AG08396 (cell line): ENCODE data around the gene SEMA3C.

ENCODE experiments used
- DNase-seq: peaks from one replicate; pipeline ENCODE4 v3.0.0; 2012; ENCODE audit warnings: low spot score, mixed read lengths

The SEMA3C gene

DNA sequence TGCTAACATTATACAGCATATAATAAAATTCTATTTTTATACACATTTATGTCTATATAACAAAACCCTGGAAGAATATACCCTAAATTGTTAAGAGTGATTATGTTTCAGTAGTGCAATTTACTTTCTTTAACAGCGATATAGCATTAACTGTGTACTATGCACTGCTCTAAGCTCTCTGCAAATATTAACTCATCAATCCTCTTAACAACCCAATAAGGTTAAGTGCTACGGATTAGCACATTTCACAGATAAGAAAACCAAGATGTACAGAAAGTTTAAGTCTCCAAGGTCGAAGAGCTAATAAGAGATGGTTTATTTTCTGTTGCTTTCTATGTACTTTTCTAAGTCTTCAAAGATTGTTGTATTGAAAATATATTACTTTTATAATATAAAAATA, 95.8 kb downstream of the SEMA3C start:
- DNase-seq = no peak

DNA sequence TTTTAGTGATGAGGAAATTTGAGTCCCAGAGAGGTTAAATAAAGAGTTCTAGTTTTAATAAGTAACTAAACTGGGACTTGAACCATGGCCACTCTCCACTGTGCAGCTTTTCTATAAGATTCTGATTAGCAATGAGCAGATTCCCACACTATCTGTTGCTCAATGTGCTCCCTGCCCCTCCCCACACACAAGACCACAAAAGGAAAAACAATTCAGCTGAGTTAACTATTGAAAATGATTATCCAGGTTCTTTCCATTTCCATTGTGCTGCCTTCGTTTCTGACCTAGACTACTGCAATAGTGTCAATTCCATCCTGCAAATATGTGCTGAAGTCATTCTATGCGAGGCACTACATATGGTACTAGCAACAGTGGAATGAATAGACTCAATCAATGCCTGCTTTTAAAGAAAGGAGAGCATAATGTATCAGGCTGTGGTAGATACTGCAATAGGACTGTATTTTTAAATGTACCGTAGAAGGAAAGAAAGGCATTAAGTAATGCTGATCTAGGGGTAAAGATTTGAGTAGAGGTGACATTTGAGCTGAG, 97.0 kb downstream of the SEMA3C start:
- DNase-seq = no peak

DNA sequence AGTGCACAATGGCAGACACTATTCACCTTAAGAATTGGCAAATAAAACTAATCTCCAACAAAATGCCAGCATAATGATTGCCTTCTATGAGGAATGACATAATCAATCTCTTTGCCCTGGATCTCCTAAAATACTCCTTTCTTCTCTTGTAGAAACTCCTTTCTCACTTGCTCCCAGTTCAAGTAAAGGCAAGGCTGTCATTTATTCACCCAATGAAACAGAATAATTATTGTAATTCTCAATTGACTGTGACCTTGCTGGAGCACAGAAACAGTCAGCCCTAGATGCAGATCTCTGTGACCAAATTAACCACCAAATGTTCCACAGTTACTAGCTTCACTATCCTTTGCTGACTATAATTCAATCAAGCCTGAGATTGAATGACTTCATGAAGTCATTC, 99.3 kb downstream of the SEMA3C start:
- no peak for DNase-seq

DNA sequence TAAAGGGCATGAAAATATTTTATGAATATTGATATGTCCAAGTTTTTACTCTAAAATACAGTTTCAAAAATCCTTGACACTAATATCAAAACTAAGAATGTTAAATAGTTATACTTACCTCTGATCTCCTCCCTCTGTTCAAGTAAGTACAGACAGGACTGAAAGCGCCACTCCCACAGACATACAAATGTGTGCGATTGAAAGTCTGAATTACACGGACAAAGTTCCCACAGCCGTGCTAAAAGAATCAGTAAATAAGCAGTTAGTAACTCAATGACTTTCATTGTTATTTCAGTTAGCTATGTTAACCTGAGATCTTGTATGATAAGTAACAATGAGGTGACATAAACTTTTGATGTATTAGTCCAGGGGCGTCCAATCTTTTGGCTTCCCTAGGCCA, 100.7 kb downstream of the SEMA3C start:
- DNase-seq = no peak

DNA sequence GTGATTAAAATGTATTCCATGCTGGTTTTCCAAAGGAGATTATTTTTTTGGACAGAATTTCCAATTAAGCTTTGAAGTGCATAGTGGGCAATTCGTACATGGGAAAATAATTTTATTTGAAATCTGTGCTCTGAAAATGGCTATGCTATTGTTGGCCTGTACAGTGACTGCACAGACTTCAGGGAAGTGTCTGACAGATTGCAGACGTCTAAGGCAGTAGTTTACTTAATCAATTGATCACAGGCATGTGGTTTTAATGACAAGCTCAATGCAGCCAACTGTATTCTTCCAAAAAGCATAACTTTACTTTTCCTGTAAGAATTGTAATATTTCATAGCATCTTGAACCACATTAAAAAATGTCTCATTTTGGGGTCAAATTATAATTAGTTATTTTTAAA, 102.0 kb downstream of the SEMA3C start:
- DNase-seq = no peak

DNA sequence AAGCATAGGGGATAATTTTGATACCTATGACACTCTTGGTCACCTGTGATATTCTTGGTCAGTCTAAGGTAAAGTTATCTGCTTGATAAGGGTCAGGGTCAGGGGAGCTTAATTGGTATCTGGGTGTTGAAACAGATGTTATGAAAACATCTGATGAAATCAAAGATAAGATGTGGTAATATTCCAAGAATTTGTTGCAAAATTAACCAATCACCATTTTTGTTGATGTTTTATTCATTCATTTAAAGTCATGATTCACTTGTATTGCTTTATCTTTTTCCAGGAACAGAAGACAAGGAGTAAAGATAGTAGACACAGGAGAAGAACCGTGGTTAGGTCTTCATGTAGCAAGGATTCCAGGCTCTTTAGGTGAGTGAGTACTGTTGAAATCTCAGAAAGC, 103.1 kb downstream of the SEMA3C start:
- DNase-seq = no peak

DNA sequence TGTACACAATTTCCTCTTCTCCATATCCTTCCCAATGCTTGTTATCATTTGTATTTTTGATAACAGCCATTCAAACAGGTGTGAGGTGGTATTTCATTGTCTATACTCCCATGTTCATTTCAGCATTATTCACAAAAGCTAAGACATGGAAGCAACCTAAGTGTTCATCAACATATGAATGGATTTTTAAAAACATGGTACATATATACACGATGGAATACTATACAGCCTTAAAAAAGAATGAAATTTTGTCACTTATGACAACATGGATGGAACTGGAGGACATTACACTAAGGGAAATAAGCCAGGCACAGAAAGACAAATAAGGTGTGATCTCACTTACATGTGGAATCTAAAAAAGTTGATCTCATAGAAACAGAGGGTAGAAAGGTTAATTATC, 109.3 kb downstream of the SEMA3C start:
- DNase-seq = no peak

DNA sequence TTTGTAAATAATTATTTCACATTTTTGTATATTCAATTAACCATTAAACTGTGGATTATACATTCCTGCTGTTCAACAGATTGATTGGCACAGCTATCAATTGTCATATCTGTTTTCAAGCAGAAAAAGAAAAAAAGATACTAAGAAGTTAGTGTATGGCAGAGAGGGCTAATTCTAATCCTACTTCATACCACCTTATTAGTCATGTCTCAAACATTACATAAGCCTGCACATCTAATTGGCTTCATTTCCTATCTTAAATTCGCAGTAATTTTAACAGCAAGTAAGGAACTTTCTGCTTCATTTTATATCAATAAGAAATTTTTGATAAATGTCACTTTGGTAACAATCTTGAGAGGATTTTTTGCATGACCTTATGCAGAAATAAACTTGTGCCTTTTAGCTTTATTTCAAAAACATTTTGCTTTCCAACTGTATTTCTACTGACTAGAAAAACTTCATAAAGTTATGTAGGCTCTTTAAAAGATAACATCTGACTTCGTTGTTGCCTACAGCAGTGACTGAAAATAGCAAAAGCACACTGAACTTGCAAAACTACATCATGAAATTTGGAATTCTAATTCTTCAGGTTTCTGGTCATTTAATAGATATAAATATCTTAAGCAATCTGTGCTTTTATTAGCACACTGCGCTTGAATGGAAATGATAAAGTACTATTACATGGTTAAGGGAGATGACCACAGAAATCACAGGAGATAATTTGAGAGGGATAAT, 111.5 kb downstream of the SEMA3C start:
- DNase-seq = no peak

DNA sequence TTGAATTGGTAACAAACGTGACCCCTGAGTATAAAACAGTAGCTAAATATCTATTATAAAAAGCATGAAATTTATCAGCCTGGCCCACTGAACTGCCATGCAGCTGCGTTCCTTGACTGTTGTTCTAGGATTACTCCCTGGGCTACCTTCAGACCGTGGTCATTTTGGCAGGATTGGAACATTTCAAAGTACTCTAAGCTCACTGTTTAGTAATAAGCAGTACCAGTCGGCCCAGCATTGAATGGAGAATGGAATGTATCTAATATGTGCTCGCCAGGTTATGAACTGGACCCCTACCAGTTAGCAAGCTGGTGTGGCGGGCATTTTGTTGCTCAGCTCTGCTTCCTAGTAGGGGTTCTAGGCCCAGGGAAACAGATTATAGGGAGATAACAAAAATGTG, 112.2 kb downstream of the SEMA3C start:
- DNase-seq = no peak

DNA sequence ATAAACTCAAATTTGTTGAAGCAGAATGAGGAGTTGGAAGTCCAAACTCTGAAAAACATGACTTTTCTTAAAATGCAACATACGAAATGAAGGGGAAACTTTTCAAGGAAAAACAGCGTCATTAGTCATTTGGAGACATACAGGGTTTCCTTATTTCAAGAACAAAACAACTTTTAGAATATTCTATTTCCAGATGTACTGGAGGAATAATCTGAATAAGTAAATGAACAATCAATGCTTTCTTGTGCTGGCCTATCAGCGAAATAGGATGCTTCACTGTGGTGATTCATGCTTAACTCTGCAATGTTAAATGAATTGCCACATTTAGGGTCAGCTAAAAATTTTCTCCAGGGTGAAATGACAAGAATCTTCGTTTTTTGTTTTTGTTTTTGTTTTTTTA, 114.3 kb downstream of the SEMA3C start:
- no peak for DNase-seq

DNA sequence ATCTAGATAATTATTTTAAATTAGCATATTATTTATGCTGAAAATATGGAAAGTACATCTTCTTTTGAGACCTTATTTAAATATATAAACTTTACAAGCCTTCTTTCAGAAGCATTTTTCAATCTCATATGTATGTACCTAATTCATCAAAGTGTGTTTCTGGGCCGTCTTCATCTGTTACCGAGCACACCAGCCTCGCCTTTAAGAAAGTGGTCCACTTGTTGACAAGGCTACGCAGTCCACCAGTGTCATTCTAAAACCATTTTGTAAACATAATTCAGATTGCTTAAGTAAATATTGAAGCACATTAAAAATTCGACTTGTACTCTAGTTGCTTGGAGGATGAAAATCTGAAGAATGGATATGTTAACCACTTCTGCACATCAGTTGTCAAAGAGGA, 116.3 kb downstream of the SEMA3C start:
- DNase-seq = no peak

DNA sequence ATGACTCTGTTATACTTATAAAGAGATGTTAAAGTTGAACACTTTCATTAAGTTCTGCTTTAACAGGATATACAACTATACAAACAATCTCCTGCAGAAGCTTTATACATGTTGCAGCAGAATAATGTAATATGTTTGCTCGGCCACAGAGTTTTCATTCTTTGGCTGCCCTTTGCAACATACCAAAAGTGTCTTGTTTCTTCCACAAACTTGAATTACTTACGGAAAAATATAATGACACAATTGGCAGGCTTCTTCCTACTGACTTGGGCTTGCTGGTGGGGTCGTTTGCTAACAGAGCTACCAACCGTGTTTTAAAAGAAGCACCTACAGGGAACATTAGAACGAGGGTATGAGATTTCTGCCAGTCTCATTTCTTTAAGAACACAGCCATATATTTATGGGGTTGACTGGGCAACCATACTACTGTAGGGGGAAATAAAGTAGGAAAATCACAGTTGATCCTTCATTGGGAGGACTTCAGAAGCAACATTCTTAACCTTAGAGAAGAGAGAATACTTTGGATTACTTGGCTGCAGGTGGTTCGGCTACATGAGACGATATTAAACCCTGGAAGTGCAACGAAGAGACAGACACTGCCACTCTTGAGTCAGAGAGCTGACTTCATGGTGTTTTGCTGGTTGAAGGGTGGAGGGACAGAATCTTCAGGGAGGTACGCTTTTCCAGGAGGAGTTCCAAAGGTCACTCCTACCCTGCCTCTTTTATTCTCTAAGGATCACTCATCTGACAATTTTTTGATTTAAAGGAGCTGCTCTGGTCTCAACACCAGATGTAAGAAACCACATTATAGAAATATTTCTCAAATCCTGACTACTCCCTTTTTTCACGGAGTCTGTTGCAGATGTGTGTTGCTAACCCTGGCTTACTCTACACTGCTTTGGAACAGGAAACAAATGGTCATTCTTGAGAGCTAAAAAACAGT, 123.9 kb downstream of the SEMA3C start:
- DNase-seq = no peak

DNA sequence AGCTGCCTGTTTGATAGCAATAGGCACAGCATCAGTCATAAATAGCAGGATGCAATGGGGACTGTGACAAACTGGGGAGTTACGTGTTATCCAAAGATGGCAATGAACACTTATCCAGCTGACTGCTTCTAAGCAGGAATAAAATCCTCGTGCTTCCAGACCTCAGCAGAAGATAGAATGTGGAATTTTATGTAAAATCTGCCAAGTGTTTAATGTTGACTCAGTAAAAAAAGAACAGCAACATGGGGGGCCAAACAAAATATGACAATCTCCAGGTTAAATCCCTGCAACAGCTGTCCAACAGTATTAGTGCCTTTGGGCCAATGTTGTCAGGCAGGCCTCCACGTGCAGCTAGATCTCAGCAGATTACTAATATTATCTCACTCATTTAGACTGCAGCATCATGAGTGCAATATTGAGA, 127.3 kb downstream of the SEMA3C start:
- no peak for DNase-seq

DNA sequence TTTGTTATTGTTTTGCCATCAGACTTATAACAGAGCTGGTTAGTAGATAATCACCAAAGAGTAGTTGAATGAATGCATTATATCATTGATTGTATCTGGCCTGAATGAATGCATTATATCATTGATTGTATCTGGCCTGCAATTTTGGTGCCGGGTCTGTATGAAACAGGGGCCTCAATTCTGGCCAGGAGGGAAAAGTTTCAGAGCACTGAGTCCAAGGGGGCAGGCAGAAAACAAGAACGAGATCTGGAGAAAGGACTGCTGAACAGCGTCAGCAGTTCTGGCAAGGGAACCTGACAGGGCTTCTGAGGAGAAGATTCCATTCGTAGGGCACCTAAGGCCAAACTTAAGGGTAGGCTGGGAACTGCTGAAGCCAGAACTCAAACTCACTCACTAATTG, 128.0 kb downstream of the SEMA3C start:
- no peak for DNase-seq

DNA sequence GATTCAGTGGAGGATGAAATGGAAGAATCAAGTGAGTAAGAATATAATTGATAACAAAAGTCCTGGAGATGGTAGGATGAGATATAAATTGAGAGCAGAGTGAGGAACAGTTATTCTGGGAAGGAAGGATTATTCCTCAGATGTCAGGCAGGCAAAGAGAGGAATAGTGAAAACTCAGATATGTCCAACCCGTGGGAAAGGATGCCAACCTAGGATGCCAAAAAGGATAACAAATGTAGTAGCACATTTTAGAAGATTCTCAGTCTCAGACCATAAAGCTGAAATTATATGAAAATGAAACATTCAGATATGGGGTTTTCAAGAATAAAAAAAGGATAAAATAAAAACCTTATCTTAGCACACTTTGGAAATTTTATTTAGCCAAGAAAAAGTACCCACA, 131.1 kb downstream of the SEMA3C start:
- no peak for DNase-seq

DNA sequence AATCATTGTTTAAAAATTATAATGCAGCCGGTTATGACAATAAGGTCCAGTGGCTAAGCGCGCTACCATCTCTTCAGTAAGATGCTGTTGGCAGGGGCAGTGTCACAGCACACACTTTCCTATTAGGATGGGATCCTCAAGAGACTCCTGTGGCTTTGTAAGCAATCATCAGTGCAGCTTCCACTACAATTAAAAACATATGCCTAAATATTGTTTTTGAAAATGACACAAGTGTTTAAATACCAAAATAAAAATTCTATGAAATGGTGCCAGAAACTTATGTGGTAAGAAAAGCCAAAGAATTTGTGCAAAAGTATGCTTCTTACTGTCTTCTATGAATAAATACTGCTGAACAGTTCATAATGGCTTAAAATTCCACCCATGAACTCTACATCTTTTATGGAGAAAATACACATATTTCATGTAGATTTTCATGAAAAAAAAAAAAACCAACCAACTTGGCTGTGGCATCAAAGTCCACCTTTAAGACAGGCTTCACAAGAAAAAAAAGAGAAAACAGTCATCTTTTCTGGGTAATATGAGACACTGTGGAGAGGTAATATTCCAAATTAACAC, 132.8 kb downstream of the SEMA3C start:
- DNase-seq = no peak

DNA sequence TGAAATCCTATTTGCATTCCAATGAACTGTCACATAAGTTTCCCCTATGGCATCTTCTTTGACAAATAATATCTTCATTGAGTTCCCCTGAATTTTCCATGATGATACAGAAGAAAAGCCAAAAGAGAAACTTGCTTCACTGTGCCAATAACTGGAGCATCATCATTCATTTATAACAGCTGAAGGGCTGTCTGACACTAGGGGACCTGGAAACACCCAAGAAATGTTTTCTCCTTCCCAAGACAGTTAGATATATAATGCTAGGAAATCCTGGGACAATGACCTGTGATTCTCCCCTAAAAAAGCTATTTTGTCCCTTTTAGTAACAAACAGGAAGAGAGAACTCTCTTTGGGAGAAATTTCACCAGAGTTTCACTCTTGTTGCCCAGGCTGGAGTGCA, 133.6 kb downstream of the SEMA3C start:
- DNase-seq = no peak

DNA sequence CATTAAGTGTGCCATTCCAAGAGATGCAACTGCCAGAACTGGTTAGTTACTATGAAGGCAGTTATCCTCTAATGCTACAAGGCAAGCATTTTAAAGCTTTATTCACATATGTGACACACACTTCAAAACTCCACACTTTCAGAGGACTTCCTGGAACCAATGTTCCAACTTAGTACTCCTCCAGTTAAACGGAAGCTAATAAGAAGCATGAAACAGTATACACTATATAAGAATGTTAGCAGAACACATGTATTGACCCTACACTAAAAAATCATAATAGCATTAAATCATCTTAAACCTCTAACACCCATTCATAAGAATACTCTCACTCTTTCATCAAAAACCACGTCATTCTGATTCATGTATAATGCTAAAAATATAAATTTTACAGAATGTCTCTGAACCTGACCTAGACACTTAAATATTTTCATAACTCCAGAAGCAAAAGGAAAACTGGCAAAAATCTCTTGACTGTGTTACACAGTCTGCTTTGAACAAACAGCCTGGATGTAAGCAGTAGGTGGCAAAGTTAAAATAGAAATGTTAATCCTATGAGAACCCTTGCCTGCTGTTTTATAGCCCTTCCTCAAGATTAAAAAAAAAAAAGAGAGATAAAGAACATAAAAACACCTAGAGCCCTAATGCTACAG, 135.0 kb downstream of the SEMA3C start:
- DNase-seq = no peak

DNA sequence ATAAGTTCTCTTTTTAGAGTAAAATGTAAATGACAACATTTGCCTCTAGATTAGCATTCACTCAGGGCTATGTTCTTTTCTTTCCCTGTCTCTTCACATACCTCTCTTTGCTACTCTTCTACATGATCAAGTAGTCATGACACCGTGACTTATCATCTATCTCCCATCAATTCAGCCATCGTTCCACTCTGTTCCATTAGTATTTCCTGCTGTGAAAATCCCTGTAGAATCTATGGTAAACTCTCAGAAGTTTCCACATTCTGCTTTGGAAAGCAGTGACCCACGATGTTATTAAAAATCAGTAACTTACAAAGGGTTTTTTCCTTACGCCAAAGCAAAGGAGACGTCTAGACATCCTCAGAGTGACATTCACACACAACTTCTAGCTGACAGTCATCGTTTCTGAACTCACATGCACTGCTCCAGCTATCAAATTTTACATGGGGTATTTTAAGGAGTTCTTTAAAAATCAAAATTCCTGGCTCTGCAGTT, 135.6 kb downstream of the SEMA3C start:
- no peak for DNase-seq

DNA sequence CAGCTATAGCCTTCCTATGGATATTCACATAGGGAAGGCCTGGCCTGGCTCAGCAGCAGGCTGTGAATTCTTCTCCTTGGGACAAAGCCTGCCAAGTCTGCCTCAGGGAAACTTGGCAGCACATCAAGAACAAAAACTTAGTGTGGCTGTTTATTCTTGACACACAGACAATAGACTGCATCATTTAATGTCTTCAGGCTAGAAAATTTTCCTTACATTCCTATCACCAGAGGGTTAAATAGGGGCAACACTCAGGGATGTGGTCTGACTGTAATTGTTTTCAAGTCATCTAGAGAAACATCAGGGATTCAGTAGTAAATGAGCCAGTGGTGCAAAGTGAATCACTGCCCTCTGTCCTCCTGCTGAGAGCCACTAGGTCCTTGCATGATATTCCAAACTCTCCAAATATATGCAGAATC, 137.3 kb downstream of the SEMA3C start:
- peak; percentile 27 for DNase-seq

DNA sequence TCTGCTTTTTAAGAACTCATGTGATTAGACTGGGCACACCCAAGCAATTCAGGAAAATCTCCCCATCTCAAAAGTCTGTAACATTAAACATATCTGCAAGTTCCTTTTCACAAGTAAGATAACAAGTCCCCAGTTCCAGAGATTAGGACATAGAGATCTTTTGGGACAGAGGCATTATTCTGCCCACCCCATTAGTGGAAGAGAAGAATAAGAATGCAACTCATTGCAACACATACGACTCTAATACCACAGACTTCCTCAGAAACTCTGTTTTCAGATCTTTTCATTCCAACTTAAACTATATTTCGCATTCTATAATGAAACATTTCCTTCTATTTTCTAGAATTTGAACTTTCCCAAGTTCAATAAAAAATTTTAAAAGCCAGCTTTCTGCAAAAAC, 137.7 kb downstream of the SEMA3C start:
- DNase-seq = no peak

DNA sequence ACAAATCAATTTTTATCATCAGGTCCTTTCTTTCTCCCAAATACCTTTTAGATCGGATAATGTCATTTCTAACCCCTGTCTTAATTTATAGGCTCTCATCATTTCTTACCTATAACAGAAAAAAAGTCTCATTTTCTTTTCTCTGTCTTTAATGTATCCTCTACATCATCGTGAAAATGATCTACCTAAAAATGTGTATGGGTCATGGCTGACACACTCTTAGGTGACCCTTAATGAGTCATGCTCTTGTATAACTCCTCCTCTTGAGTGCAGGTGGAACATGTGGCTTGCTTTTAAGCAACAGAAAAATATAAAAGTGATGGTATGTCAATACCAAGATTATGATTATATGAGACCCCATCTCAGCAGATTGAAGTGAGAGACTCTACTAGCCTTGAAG, 139.4 kb downstream of the SEMA3C start:
- no peak for DNase-seq
